WTC11 (cell line): ENCODE results near the gene CFAP77.

Experiments
- ATF2 ChIP-seq: sonication (generic); formaldehyde crosslinking; IDR thresholded peaks from 2 replicates; pipeline ENCODE4 v1.8.1; 2022; ENCODE audit warnings: low read depth, missing genetic modification reagents, borderline replicate concordance
- CTCF ChIP-seq: fragments of 200-600 bp; IDR thresholded peaks from 2 replicates; pipeline ENCODE4 v1.8.0; 2022; ENCODE audit warnings: antibody characterized with exemption
- ESRRA ChIP-seq: sonication (generic); formaldehyde crosslinking; IDR thresholded peaks from 2 replicates; pipeline ENCODE4 v1.8.1; 2022; ENCODE audit warnings: mild to moderate bottlenecking, missing genetic modification reagents, borderline replicate concordance
- ETV6 ChIP-seq: sonication (generic); formaldehyde crosslinking; IDR thresholded peaks from 2 replicates; pipeline ENCODE4 v1.8.1; 2022; ENCODE audit warnings: mild to moderate bottlenecking, missing genetic modification reagents
- NFE2L1 ChIP-seq: sonication (generic); formaldehyde crosslinking; IDR thresholded peaks from 2 replicates; pipeline ENCODE4 v1.8.1; 2023; ENCODE audit warnings: missing genetic modification reagents
- NR1H2 ChIP-seq: sonication (generic); formaldehyde crosslinking; IDR thresholded peaks from 2 replicates; pipeline ENCODE4 v1.9.0; 2021; ENCODE audit warnings: mild to moderate bottlenecking, moderate library complexity, missing genetic modification reagents
- NR2C2 ChIP-seq: sonication (generic); formaldehyde crosslinking; IDR thresholded peaks from 2 replicates; pipeline ENCODE4 v1.8.0; 2022; ENCODE audit warnings: mild to moderate bottlenecking, missing genetic modification reagents
- RELA ChIP-seq: sonication (generic); formaldehyde crosslinking; IDR thresholded peaks from 2 replicates; pipeline ENCODE4 v1.8.1; 2022; ENCODE audit warnings: missing genetic modification reagents, mild to moderate bottlenecking, borderline replicate concordance
- STAT6 ChIP-seq: sonication (generic); formaldehyde crosslinking; conservative IDR thresholded peaks from 2 replicates; pipeline ENCODE4 v1.8.1; 2023; ENCODE audit warnings: mild to moderate bottlenecking, low read depth, missing genetic modification reagents, moderate library complexity
- ZNF121 ChIP-seq: sonication (generic); formaldehyde crosslinking; IDR thresholded peaks from 2 replicates; pipeline ENCODE4 v1.8.0; 2023; ENCODE audit warnings: missing genetic modification reagents
- ZNF416 ChIP-seq: fragments of 250-450 bp; sonication (Bioruptor Pico); IDR thresholded peaks from 2 replicates; pipeline ENCODE4 v1.9.0; 2021; ENCODE audit warnings: mild to moderate bottlenecking, inconsistent platforms

- TF ChIP-seq ZNF416, result no peak
- TF ChIP-seq CTCF, result no peak
- no peak for TF ChIP-seq NR2C2 (CRISPR knock-in tag)
- TF ChIP-seq RELA, result no peak
- no peak for TF ChIP-seq NFE2L1 (CRISPR knock-in tag)
- no peak for TF ChIP-seq ETV6 (CRISPR knock-in tag)
- no peak for TF ChIP-seq NR1H2 (CRISPR knock-in tag)
- no peak for TF ChIP-seq ESRRA (CRISPR knock-in tag)
- no peak for TF ChIP-seq ZNF121 (CRISPR knock-in tag)
- no peak for TF ChIP-seq STAT6 (CRISPR knock-in tag)
- no peak for TF ChIP-seq ATF2 (CRISPR knock-in tag)
These were observed 84.8 kb downstream of the CFAP77 start for GRCh38 chr9:132494857-132495256.
